Chondrocyte (in vitro differentiated cells): ENCODE measurements around the gene DIABLO. TPM values are rescaled to one million over a fixed set of nuclear protein-coding genes. Genes with fewer than 3 reads are reported as not detected.

Experiments
- DNase-seq: peaks from one replicate; pipeline ENCODE4 v3.0.0; 2021; ENCODE audit warnings: mixed read lengths, low spot score
- H3K27ac Mint-ChIP-seq: one replicate; pipeline ENCODE4 v1.8.0; 2021; ENCODE audit warnings: mild to moderate bottlenecking, moderate library complexity, mixed read lengths; ENCODE audit not compliant: unreplicated experiment
- H3K27me3 Mint-ChIP-seq: 2 replicates; pipeline ENCODE4 v1.8.0; 2021; ENCODE audit warnings: low read depth, mixed read lengths
- H3K36me3 Mint-ChIP-seq: 2 replicates; pipeline ENCODE4 v1.8.0; 2021; ENCODE audit warnings: low read depth, mixed read lengths
- H3K4me1 Mint-ChIP-seq: 2 replicates; pipeline ENCODE4 v1.8.0; 2021; ENCODE audit warnings: low read depth, mild to moderate bottlenecking, mixed read lengths
- H3K4me3 Mint-ChIP-seq: one replicate; pipeline ENCODE4 v1.8.0; 2021; ENCODE audit warnings: mild to moderate bottlenecking, moderate library complexity, mixed read lengths; ENCODE audit not compliant: unreplicated experiment
- H3K9me3 Mint-ChIP-seq: 2 replicates; pipeline ENCODE4 v1.8.0; 2021; ENCODE audit warnings: low read depth, mixed read lengths
- total RNA-seq: library from RNA; stranded (reverse); gene quantifications from 3 replicates; pipeline ENCODE4 v1.2.1, GENCODE V29; 2021
- TF ChIP-seq, protein P1 (sequence below): fragments of 200-600 bp; sonication (generic); IDR thresholded peaks from 2 replicates; pipeline ENCODE4 v1.5.0; 2021; ENCODE audit warnings: antibody characterized with exemption, mild to moderate bottlenecking, moderate library complexity

Gene DIABLO
- total RNA-seq, 1 donor from 2014 or later, result 47.7 TPM

- H3K27me3 Mint-ChIP-seq, result no peaks in the 10 kb centered on the region
- DNase-seq, result no peak
- TF ChIP-seq, protein P1, sequence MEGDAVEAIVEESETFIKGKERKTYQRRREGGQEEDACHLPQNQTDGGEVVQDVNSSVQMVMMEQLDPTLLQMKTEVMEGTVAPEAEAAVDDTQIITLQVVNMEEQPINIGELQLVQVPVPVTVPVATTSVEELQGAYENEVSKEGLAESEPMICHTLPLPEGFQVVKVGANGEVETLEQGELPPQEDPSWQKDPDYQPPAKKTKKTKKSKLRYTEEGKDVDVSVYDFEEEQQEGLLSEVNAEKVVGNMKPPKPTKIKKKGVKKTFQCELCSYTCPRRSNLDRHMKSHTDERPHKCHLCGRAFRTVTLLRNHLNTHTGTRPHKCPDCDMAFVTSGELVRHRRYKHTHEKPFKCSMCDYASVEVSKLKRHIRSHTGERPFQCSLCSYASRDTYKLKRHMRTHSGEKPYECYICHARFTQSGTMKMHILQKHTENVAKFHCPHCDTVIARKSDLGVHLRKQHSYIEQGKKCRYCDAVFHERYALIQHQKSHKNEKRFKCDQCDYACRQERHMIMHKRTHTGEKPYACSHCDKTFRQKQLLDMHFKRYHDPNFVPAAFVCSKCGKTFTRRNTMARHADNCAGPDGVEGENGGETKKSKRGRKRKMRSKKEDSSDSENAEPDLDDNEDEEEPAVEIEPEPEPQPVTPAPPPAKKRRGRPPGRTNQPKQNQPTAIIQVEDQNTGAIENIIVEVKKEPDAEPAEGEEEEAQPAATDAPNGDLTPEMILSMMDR, result no peak
- H3K36me3 Mint-ChIP-seq, result no peaks in the 10 kb centered on the region
- H3K4me3 Mint-ChIP-seq, result no peak overlapping the region
- H3K9me3 Mint-ChIP-seq, result no peaks in the 10 kb centered on the region
- H3K4me1 Mint-ChIP-seq, result no peaks in the 10 kb centered on the region
- no peak overlapping the region for H3K27ac Mint-ChIP-seq
These were observed 67.1 kb downstream of the DIABLO start for GRCh38 chr12:122158700-122159285.

Other genes with a start within 250 kb of the DIABLO start
- 7.1 to 10.0 TPM (median 9.1 TPM) in 3 replicates for gene BCL7A, start 204.2 kb downstream of the DIABLO start, total RNA-seq
- 58.8 to 62.8 TPM (median 61.7 TPM) in 3 replicates for gene MLXIP, start 147.3 kb downstream of the DIABLO start, total RNA-seq
- gene IL31, start 51.8 kb downstream of the DIABLO start, total RNA-seq, result not detected in 3 replicates
- 1.5 to 2.0 TPM (median 1.6 TPM) in 3 replicates for gene LRRC43, start 42.9 kb downstream of the DIABLO start, total RNA-seq
- 0.22 to 1.0 TPM (median 0.77 TPM) in 3 replicates for gene B3GNT4, start 22.3 kb downstream of the DIABLO start, total RNA-seq
- 16.9 to 21.8 TPM (median 20.2 TPM) in 3 replicates for gene VPS33A, start 40.4 kb upstream of the DIABLO start, total RNA-seq
- gene CLIP1, start 196.6 kb upstream of the DIABLO start, total RNA-seq, result 74.1 to 101 TPM (median 94.7 TPM) in 3 replicates